NCI-H69 (cell line): ENCODE results near the gene MYO1D.
A peak's percentile ranks its signal among the peaks of the same experiment; 100 is the strongest.

Experiments
- DNase-seq: peaks from one replicate; lab custom pipeline; 2025; lab: John Stamatoyannopoulos, UW

The MYO1D gene

DNA sequence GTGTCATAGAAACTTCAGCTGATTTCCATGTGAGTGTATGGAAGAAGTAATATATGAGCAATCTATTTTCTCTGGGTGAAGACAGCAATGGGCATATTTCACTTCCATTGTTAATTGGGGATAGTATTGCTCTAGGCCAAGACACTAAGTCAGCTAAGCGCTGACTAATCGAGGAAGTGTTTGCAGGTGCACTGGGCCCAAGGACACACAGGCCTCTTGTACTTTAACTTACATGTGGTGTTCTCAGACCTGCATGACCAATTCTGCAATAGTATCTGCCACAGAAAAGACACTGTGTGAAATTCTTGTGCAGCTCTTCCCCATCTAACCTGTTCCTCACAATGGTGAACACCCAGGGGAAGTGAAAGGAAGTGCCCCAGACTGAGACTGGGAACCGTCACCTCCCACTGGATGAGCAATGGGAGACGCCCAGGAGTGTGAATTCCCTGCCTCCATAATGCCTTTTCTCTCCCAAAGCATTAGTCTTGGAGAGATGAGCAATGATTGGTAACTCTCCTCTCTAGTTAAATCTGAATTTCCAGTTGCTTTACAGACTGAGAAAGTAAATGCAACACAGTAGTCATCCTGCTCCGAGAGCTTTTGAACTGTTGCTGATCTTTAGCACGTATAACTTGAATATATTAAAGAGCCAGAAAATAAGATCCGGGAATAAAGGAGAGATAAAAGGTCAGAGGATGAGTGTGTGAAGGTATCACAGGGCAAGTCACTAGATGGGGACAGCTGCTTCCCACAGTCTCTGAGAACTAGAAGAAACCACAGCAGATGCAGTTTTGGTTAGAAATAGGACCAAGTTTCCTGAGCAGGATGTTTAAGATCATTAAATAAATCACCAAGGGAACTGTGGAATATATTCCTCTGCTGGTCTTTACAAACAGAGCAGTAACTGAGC lies 307.5 kb downstream of the MYO1D start:
- DNase-seq = peak; percentile 32

GRCh38 chr17:32568705-32569104 lies 308.2 kb downstream of the MYO1D start:
- no peak for DNase-seq

DNA sequence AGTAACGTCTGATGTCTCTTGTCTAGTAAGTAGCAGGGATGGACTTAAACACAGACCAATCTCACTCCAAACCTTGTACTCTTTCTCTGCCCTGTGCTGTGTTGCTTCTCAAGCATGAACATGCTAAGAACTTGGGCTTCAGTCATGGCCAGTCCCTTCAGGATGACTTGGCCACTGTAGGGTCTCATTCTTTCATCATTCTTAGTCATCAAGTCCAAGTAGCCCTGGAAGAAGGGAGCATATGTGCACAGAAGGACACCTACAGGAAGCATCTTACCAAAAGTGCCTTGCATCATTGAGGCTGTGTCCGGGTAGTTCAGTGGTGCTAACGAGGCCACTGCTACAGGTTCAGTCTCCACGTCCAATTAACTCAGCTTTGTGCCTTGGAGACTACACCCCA lies 309.4 kb downstream of the MYO1D start:
- no peak for DNase-seq

DNA sequence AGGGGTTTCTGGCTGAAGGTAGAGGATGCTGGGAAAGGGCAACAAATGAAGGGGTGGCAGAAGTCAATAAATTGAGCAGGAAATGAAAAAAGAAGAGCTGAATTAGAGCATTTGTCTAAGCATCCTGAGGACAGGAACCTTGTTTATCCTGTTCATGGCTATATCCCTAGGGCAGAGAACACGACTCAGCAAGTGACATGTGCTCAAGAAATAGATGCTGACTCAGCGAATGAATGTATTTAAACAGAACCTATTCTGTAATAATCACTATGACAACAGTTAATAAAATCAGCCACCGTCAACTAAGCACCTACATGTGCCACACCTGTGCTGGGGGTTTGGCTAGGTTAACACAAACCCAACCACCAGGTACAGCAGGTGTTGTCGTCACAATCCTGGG lies 309.8 kb downstream of the MYO1D start:
- no peak for DNase-seq

DNA sequence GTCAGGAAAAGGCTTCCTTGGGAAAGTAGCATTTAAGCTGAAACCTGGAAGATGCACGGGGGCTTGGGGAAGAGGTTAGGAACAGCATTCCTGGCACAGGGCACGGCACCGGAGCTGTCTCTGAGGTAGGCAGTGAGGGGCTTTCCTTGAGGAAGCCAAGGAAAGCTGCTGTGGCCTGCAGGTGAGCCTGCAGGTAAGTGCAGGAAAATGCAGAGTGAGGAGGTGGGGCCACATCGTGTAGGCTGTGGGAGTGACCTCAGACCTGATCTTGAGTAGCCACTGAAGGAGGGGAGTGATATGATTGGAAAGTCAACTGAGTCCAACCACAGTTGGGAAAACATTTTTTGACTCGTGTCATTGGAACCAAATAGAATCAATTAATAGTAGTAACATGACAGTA lies 310.6 kb downstream of the MYO1D start:
- no peak for DNase-seq

DNA sequence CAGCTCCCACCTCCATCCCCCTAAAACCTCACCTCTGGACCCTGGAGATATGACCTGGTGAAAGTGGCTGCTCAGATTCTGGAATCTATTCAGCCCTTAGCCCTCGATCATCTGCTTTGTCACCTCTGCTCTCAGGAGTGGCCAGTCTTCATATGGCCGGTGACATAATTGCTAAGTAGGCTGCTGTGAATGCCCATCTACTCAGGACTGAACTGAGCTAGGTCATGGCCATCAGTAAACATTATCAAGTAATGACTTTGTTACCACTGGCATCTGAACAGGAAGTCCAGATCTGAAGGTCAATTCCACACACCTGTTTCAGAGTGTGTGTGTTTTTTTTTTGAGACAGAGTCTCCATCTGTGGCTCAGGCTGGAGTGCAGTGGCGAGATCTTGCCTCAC lies 311.5 kb downstream of the MYO1D start:
- peak; percentile 33 for DNase-seq

GRCh38 chr17:32564325-32564724 lies 312.6 kb downstream of the MYO1D start:
- DNase-seq = peak; percentile 38

DNA sequence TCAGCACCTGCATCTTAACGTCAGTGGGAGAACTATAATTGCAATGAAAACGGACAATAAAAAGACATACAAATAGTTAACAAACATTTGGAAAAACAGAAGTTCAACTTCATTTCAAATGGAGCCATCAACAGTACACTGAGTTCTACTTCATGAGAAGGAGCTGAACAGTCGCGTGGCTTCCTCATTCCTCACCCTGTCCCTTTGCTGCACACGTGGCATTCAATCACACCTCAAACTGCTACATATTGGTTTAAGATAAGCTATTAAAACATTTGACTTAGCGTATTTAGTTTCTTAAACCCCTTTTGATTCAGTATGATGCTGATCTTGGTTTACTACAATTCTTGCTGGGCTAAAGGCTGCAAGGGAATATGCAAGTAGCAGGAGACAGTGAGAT lies 313.3 kb downstream of the MYO1D start:
- no peak for DNase-seq

DNA sequence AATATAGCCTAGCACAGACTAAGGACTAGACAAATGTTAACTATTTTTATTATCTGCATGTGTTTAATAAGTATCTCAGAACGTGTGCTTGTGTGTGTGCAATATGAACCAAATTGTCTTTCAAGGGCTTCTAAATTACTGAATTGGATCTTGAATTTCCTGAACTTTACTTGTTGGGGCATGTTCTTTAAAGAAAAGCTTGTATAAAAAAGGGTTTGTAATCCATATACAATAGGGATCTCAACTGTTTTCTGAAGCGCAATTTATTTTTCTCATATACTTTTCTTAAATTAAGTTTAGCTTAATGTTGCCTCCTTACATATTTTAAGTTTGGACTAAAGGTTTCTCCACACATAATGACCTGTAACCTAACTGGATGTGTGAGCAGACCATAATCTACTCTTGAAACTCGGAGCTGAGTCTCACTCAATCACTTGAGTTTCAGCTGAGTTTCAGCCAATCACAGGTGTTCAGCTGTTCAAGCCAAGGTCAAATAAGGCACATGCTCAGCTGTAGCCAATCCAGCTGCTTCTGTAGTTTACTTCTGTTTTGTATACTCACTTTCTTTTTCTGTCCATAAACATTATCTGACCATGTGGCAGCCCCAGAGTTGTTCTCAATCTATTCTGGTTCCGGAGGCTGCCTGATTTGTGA lies 317.8 kb downstream of the MYO1D start:
- DNase-seq = no peak

DNA sequence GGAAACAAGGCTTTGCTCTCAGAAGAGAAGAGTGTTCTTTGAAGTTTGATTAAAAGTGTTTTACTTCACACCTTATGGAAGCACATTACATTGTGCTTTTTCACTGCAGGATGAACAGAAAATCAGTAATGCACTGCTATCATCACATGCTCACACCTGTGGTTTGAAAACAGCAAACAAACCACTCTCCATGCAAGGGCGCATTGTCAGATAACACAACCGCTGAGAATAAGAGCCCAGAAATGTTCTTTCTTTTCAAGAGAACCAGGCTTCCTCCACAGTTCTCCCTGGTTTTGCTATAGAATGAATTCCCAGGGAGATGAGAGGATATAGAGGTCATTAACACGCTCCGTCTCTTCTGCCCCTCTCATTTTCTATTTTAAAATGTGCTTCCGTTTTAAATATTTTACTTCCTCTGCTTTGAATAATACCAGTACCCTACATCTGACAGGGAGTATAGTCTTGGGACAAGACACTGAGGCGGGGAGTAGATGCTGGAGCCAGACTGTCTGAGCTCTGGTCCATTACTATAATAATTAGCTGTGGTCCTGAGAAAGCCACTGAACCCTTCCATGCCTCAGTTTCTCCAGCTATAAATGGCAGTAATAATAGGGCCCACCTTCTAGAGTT lies 318.5 kb downstream of the MYO1D start:
- DNase-seq = no peak

- DNase-seq = no peak
Observed at GRCh38 chr17:32555611-32556310, 321.2 kb downstream of the MYO1D start.

DNA sequence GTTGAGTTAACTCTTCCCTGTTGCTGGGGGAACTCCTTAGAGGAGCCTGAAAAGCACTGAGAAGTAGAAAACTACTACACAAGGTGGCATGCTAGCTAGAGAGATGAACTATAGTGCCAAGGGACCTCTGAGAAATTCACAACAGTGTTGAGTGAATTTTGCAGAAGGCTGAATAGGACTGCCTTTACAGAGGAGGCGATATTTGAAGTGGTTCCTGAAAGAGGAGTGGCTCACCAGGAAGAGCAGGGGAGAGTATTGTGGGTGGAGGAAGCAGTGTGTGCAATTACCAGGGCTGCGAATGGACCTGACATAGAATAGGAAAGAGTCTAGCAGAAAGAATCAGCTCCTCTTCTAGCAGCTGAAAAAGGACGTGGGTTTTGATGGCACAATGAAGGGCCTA lies 323.8 kb downstream of the MYO1D start:
- DNase-seq = no peak

- DNase-seq = no peak
Observed at GRCh38 chr17:32552280-32552679, 324.6 kb downstream of the MYO1D start.

GRCh38 chr17:32551186-32551955 lies 325.6 kb downstream of the MYO1D start:
- no peak for DNase-seq

- DNase-seq = no peak
Observed at GRCh38 chr17:32549559-32549958, 327.4 kb downstream of the MYO1D start.

GRCh38 chr17:32546031-32546444 lies 330.9 kb downstream of the MYO1D start:
- DNase-seq = peak; percentile 81

- DNase-seq = no peak
Observed at GRCh38 chr17:32542186-32542585, 334.7 kb downstream of the MYO1D start.

- DNase-seq = no peak
Observed at GRCh38 chr17:32541640-32542039, 335.3 kb downstream of the MYO1D start.

GRCh38 chr17:32536736-32537643 lies 339.9 kb downstream of the MYO1D start:
- DNase-seq = no peak

DNA sequence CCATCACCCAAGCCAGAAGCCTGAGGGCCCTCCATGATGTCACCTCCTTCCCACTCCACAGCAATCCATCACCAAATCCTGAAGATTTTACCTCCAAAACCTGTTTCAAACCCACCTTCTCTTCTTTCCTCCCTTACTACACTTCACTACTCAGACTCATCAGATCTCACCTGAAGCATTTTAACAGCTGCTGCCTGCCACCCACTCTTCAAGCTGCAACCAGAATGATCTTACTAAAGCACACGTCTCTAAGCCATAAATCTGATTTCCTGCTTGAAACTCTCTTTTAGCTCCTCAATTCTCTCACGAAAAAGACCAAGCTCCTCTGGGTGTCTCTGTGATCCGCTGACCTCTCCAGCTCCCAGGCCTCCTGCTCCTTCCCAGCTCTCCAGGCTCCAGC lies 343.6 kb downstream of the MYO1D start:
- no peak for DNase-seq

DNA sequence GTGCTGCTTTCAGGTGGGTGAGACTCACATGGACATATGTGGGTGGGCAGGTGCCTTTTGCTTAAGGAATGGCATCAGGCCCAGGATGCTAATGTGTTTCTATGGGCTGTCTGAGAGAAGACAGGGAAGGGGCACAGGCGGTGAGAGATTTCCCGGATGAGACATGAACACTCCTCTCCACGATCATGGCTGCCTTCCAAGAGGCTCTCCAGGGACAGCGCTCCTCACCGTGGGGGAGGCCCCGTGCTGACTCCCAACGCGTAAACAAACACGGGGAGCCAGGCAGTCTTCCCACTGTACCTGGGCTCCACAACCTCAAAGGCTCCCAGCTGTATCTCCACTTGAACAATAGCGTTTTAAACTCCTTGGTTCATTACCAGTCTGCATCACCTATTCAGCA lies 347.3 kb downstream of the MYO1D start:
- peak; percentile 90 for DNase-seq
